Adrenal gland (tissue), 12 donors: ENCODE measurements around the gene PWWP2B. TPM values are rescaled to one million over a fixed set of nuclear protein-coding genes. Genes with fewer than 3 reads are reported as not detected.
A peak's percentile ranks its signal among the peaks of the same experiment; 100 is the strongest.

Source experiments
- DNase-seq, 7 donors: peaks; one replicate each; pipeline ENCODE4 v3.0.0-alpha.2; 2019 to 2020
- H3K27ac ChIP-seq, 5 donors: fragments of 200-600 bp; sonication (generic) in 4 of 5; 1 replicate in 3 of 5; 2 replicates in 2 of 5; pipeline versions ENCODE4 v1.5.1 to v1.8.0; 2016 to 2020; ENCODE audit warnings: mild to moderate bottlenecking in 1 of 5
- H3K27me3 ChIP-seq: fragments of 200-600 bp; 2 replicates; pipeline ENCODE4 v1.8.0; 2021
- H3K36me3 ChIP-seq, 2 donors: fragments of 200-600 bp; replicated peaks in 1 of 2; 1 replicate in 1 of 2; 2 replicates in 1 of 2; pipeline versions ENCODE4 v1.5.1 to v1.8.0; 2018 to 2022
- H3K4me1 ChIP-seq, 2 donors: fragments of 200-600 bp; replicated peaks in 1 of 2; 1 replicate in 1 of 2; 2 replicates in 1 of 2; pipeline versions ENCODE4 v1.5.1 to v1.8.0; 2018 to 2021
- H3K4me3 ChIP-seq, 4 donors: fragments of 200-600 bp; sonication (generic) in 3 of 4; one replicate each; pipeline ENCODE4 v1.5.1; 2016 to 2018
- H3K9me3 ChIP-seq, 3 donors: fragments of 200-600 bp; sonication (generic) in 1 of 3; replicated peaks in 1 of 3; 1 replicate in 2 of 3; 2 replicates in 1 of 3; pipeline versions ENCODE4 v1.5.1 to v1.8.0; 2016 to 2021
- POLR2A ChIP-seq, 2 donors: fragments of 450-650 bp; IDR thresholded peaks; one replicate each; pipeline ENCODE4 v1.6.1; 2017; ENCODE audit warnings: antibody characterized with exemption in 2 of 2, mild to moderate bottlenecking in 2 of 2, moderate library complexity in 1 of 2
- WGBS, 4 donors: extraction: QIAGEN DNeasy Blood & Tissue Kit in 2 of 4; methylation state at CpG; one replicate each; pipeline versions ENCODE4 v1.1.5 to v1.1.7; 2013 to 2017; 5-methylcytosine and 5-hydroxymethylcytosine counted together
- intact Hi-C, 2 donors: fragments of 100-400 bp; cut with DNase I; formaldehyde crosslinking; loops; one replicate each; pipeline versions ENCODE4 v1.14.1 to v1.15.0; 2022 to 2023
- polyA plus RNA-seq, 3 donors: library from polyadenylated mRNA; stranded (reverse); fragments of 200-250 nt in 2 of 3; fragments of 350-450 nt in 1 of 3; fragmentation: Illumina TruSeq in 1 of 3; extraction: RNeasy Lipid Tissue Mini Kit (QIAGEN cat#74804) in 1 of 3; gene quantifications; one replicate each; pipeline ENCODE4 v1.2.3, GENCODE V29; 2013 to 2014
- total RNA-seq, 9 donors: library from RNA; depleted of rRNA in 4 of 9; stranded (reverse); fragments of >200 nt in 4 of 9; fragments of 120-200 nt in 1 of 9; fragmentation: NEBNext Ultra II Directional in 1 of 9; extraction: Animal tissue kit (Norgen Biotek cat#: 25700) in 1 of 9; gene quantifications; one replicate each; pipeline versions ENCODE4 v1.1.0 to v1.2.4, GENCODE V29; 2013 to 2023
- TF ChIP-seq, protein P1 (sequence below), 6 experiments: fragments of 450-650 bp in 4 of 6; fragments of 200-600 bp in 2 of 6; sonication (generic) in 1 of 6; IDR thresholded peaks; 1 replicate in 5 of 6; 2 replicates in 1 of 6; pipeline versions ENCODE4 v1.5.1 to v1.8.0; 2016 to 2021; ENCODE audit warnings: antibody characterized with exemption in 6 of 6, mild to moderate bottlenecking in 2 of 6, moderate library complexity in 1 of 6
- donor health status: healthy with polysubstance abuse.
- donor health status: Bipolar disorder and iron deficiency.
- donor health status: DM: yes; HTN: yes; CAD: no.
- donor health status: DM: no; HTN: no; CAD: no.
- donor health status: DM: no; HTN: no; CAD: no.
- donor health status: DM: yes; HTN: yes; CAD: no.

PWWP2B gene
- total and polyA plus RNA-seq, 12 donors = 3.4 to 75.3 (median 40.7) TPM

DNA sequence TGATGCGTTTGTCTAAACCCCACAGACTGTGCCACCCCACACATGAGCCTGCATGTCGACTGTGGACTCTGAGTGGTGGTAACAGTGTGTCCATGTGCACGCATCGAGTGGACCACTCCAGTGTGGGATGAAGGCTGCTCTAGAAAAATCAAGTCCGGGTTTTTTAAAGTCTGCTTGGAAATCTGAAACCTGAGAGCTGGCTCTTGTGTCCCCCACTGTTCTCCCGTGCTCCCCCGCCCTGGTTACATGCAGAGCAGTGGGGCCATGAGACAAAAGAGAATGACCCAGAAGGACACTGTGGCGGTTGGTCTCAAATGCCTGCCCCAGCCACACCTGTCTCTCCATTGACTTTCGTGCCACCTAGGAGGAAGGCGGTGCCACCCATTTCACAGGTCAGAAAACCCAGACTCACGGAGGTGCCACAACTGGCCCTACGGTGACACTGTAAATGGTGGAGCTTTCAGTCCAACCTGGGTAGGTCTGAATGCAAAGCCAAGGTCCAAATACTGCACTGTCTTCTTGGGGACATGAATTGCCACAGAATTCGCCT is 27.3 kb upstream of the PWWP2B start:
- WGBS, 4 donors = 90 to 93% (median 92%) methylated on average over 8 to 13 of the region's 13 CpGs
- no peak overlapping the region for H3K4me3 ChIP-seq
- intact Hi-C loops = no loop called here
- H3K4me1 ChIP-seq = no peaks in the 10 kb centered on the region
- no peaks in the 10 kb centered on the region for H3K9me3 ChIP-seq
- no peaks in the 10 kb centered on the region for H3K36me3 ChIP-seq
- H3K27me3 ChIP-seq = no peaks in the 10 kb centered on the region
- TF ChIP-seq POLR2A (IDR thresholded peaks at IDR 0.05) = no peak
- TF ChIP-seq, protein P1, sequence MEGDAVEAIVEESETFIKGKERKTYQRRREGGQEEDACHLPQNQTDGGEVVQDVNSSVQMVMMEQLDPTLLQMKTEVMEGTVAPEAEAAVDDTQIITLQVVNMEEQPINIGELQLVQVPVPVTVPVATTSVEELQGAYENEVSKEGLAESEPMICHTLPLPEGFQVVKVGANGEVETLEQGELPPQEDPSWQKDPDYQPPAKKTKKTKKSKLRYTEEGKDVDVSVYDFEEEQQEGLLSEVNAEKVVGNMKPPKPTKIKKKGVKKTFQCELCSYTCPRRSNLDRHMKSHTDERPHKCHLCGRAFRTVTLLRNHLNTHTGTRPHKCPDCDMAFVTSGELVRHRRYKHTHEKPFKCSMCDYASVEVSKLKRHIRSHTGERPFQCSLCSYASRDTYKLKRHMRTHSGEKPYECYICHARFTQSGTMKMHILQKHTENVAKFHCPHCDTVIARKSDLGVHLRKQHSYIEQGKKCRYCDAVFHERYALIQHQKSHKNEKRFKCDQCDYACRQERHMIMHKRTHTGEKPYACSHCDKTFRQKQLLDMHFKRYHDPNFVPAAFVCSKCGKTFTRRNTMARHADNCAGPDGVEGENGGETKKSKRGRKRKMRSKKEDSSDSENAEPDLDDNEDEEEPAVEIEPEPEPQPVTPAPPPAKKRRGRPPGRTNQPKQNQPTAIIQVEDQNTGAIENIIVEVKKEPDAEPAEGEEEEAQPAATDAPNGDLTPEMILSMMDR (IDR thresholded peaks at IDR 0.05) = no peak
- no peak for DNase-seq
- no peak overlapping the region for H3K27ac ChIP-seq

GRCh38 chr10:132370426-132371340 is 26.3 kb upstream of the PWWP2B start:
- Histone ChIP-seq H3K27me3 (no peaks in the 10 kb centered on the region), H3K36me3 (no peaks in the 10 kb centered on the region), H3K9me3 (no peaks in the 10 kb centered on the region), H3K4me1 (no peaks in the 10 kb centered on the region), H3K27ac (no peak overlapping the region), H3K4me3 (no peak overlapping the region)
- DNase-seq = no peak
- 93 to 97% (median 95%) methylated on average over 30 to 31 of the region's 31 CpGs for WGBS, 4 donors
- TF ChIP-seq, protein P1 (IDR thresholded peaks at IDR 0.05) = no peak
- TF ChIP-seq POLR2A (IDR thresholded peaks at IDR 0.05) = no peak
- intact Hi-C loops = no loop called here

GRCh38 chr10:132371641-132372081 is 25.3 kb upstream of the PWWP2B start:
- H3K27ac ChIP-seq = no peak overlapping the region
- no peaks in the 10 kb centered on the region for H3K27me3 ChIP-seq
- no peak overlapping the region for H3K4me3 ChIP-seq
- no peaks in the 10 kb centered on the region for H3K4me1 ChIP-seq
- H3K9me3 ChIP-seq = no peaks in the 10 kb centered on the region
- H3K36me3 ChIP-seq = no peaks in the 10 kb centered on the region
- intact Hi-C loops = no loop called here
- DNase-seq = peak in 1 of 7 donors; percentile 2
- WGBS, 4 donors = 62 to 80% (median 73%) methylated on average over 9 of the region's 9 CpGs
- no peak for TF ChIP-seq POLR2A (IDR thresholded peaks at IDR 0.05)
- TF ChIP-seq, protein P1 (IDR thresholded peaks at IDR 0.05) = no peak

DNA sequence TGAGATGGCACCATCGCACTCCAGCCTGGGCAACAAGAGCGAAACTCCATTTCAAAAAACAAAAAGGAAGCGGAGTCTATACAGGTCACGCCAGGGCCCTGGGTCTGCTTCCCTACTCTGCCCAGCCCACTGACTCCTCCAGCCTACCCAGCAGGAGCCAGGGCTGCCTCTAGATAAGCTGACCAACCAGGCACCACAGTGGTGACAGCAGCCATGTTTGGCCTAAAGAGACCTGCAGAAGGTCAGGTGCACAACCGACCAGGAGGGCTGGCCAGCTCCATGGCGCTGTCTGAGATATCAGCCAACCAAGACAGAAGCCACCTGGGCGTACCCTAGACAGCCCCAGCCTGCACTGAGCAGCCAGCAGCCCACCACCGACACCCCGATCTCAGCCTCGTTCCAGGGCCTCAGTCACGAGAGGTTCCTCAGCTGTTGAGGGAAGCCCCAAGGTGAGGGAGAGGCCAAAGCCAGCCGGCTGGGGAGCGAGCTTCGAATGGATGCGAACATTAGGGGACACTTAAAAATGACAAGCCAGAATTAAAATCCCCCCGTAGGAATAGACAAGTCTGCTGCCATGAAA is 24.4 kb upstream of the PWWP2B start:
- Histone ChIP-seq H3K9me3 (no peaks in the 10 kb centered on the region), H3K36me3 (no peaks in the 10 kb centered on the region), H3K27ac (no peak overlapping the region), H3K4me3 (no peak overlapping the region), H3K27me3 (no peaks in the 10 kb centered on the region), H3K4me1 (no peaks in the 10 kb centered on the region)
- peak in 1 of 7 donors; percentile 3 for DNase-seq
- WGBS, 4 donors = 85 to 93% (median 91%) methylated on average over 14 to 16 of the region's 16 CpGs
- no peak for TF ChIP-seq POLR2A (IDR thresholded peaks at IDR 0.05)
- TF ChIP-seq, protein P1 (IDR thresholded peaks at IDR 0.05) = no peak
- intact Hi-C loops = no loop called here
